OCI-LY7 (cell line): ENCODE data around the gene AWAT2.

Experiments
- CTCF ChIP-seq: fragments of 200-600 bp; sonication (generic); conservative IDR thresholded peaks from 2 replicates; pipeline ENCODE4 v1.5.1; 2014; ENCODE audit warnings: mild to moderate bottlenecking, antibody characterized with exemption, low read length, moderate library complexity, mixed read lengths
- EZH2phosphoT487 ChIP-seq: fragments of 200-600 bp; sonication (generic); IDR thresholded peaks from 2 replicates; pipeline ENCODE4 v1.6.1; 2018; ENCODE audit warnings: low read depth, borderline replicate concordance, mild to moderate bottlenecking, mixed run types, antibody characterized with exemption, low read length, moderate library complexity, mixed read lengths

DNA sequence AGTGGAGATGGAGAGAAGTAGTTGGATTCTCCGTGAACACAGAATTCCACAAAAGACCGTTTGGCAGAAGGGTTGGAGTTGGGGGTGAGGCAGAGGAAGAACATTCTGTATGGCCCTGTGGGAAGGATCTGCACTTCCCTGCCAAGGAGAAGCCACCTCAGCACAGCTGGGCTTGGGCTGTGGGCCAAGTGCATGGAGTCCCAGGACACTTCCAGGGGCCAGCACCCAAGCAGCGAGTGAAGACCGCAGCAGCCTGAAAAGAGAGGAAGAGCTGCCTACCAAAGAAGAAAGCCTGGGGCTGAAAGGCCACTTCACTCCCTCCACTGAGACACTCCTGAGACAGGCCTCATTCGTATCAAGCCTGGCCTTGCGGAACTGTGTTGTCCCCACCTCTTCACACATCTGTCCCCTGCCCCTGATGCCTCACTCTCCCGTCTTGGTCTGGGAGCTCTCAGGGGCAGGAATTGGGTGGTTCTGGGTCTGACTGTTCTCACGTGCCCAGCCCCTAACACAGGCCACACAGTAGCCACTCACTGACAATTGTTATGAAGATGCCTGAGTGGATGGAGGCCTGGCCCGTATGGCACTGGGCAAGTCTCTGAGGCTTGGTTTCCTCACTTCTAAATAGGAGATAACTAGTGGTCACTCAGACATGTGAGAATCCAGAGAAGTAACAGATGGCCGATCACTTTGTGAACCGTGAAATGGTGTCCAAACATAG is 3.3 kb upstream of the AWAT2 start:
- TF ChIP-seq CTCF = no peak
- no peak for TF ChIP-seq EZH2phosphoT487
